H9 (cell line): Measurements from ENCODE around the gene TFF3. TPM values are rescaled to one million over a fixed set of nuclear protein-coding genes. Genes with fewer than 3 reads are reported as not detected.

Source experiments
- DNase-seq: peaks from one replicate; pipeline ENCODE4 v3.0.0-alpha.2; 2017
- H2AFZ ChIP-seq: one replicate; pipeline ENCODE4 v1.6.1; 2013; ENCODE audit warnings: mild to moderate bottlenecking, low read length, control low read depth, moderate library complexity
- H2AK5ac ChIP-seq: 2 replicates; pipeline ENCODE4 v1.6.1; 2013; ENCODE audit warnings: low read length, control low read depth, mixed read lengths; ENCODE audit not compliant: insufficient read length
- H2BK120ac ChIP-seq: one replicate; pipeline ENCODE4 v1.6.1; 2013; ENCODE audit warnings: low read depth, mild to moderate bottlenecking, low read length, control low read depth, inconsistent platforms; ENCODE audit not compliant: poor library complexity, severe bottlenecking
- H2BK12ac ChIP-seq: 2 replicates; pipeline ENCODE4 v1.6.1; 2013; ENCODE audit warnings: low read length, control low read depth, mixed read lengths, low read depth; ENCODE audit not compliant: insufficient read length
- H2BK15ac ChIP-seq: 2 replicates; pipeline ENCODE4 v1.6.1; 2013; ENCODE audit warnings: low read depth, low read length, control low read depth
- H2BK20ac ChIP-seq: one replicate; pipeline ENCODE4 v1.6.1; 2013; ENCODE audit warnings: low read depth, mild to moderate bottlenecking, low read length, control low read depth, inconsistent platforms; ENCODE audit not compliant: poor library complexity, severe bottlenecking
- H2BK5ac ChIP-seq: 2 replicates; pipeline ENCODE4 v1.6.1; 2013; ENCODE audit warnings: low read length, control low read depth, mixed read lengths; ENCODE audit not compliant: insufficient read length
- H3K14ac ChIP-seq: 2 replicates; pipeline ENCODE4 v1.6.1; 2013; ENCODE audit warnings: low read length, control low read depth; ENCODE audit not compliant: insufficient read depth
- H3K18ac ChIP-seq: 2 replicates; pipeline ENCODE4 v1.6.1; 2013; ENCODE audit warnings: low read depth, mild to moderate bottlenecking, mixed read lengths, low read length, control low read depth; ENCODE audit not compliant: insufficient read length
- H3K23ac ChIP-seq: 2 replicates; pipeline ENCODE4 v1.6.1; 2013; ENCODE audit warnings: low read length, control low read depth, mixed read lengths, low read depth; ENCODE audit not compliant: insufficient read length
- H3K23me2 ChIP-seq: 2 replicates; pipeline ENCODE4 v1.6.1; 2013; ENCODE audit warnings: low read depth, mild to moderate bottlenecking, mixed read lengths, low read length, control low read depth; ENCODE audit not compliant: insufficient read length, poor library complexity, severe bottlenecking
- H3K27ac ChIP-seq: 2 replicates; pipeline ENCODE4 v1.5.1; 2013; ENCODE audit warnings: low read length, control low read depth, mixed read lengths, low read depth; ENCODE audit not compliant: insufficient read length
- H3K27me3 ChIP-seq: 2 replicates; pipeline ENCODE4 v1.6.1; 2013; ENCODE audit warnings: low read length, control low read depth, inconsistent platforms; ENCODE audit not compliant: insufficient read depth
- H3K4ac ChIP-seq: 2 replicates; pipeline ENCODE4 v1.6.1; 2013; ENCODE audit warnings: low read depth, mild to moderate bottlenecking, control low read depth, inconsistent platforms, low read length, moderate library complexity
- H3K4me1 ChIP-seq: 2 replicates; pipeline ENCODE4 v1.6.1; 2013; ENCODE audit warnings: low read length, control low read depth, inconsistent platforms; ENCODE audit not compliant: insufficient read depth
- H3K4me2 ChIP-seq: 2 replicates; pipeline ENCODE4 v1.6.1; 2013; ENCODE audit warnings: low read length, control low read depth, mixed read lengths; ENCODE audit not compliant: insufficient read length, insufficient read depth
- H3K56ac ChIP-seq: 2 replicates; pipeline ENCODE4 v1.6.1; 2013; ENCODE audit warnings: low read depth, mild to moderate bottlenecking, mixed read lengths, low read length, control low read depth; ENCODE audit not compliant: insufficient read length
- H3K79me1 ChIP-seq: 2 replicates; pipeline ENCODE4 v1.6.1; 2013; ENCODE audit warnings: low read depth, mild to moderate bottlenecking, moderate library complexity, low read length, control low read depth, inconsistent platforms; ENCODE audit not compliant: insufficient read depth, poor library complexity, severe bottlenecking
- H3K79me2 ChIP-seq: 2 replicates; pipeline ENCODE4 v1.6.1; 2013; ENCODE audit warnings: low read length, control low read depth, inconsistent platforms; ENCODE audit not compliant: insufficient read depth
- H3K9ac ChIP-seq: 2 replicates; pipeline ENCODE4 v1.6.1; 2013; ENCODE audit warnings: low read length, control low read depth, mixed read lengths; ENCODE audit not compliant: insufficient read length; ENCODE audit errors: extremely low read depth
- H3K9me3 ChIP-seq: one replicate; pipeline ENCODE4 v1.6.1; 2013; ENCODE audit warnings: low read depth, low read length, inconsistent platforms; ENCODE audit not compliant: control insufficient read depth
- H3T11ph ChIP-seq: one replicate; pipeline ENCODE4 v1.6.1; 2013; ENCODE audit warnings: mild to moderate bottlenecking, low read length, control low read depth, inconsistent platforms
- H4K20me1 ChIP-seq: one replicate; pipeline ENCODE4 v1.6.1; 2013; ENCODE audit not compliant: control insufficient read depth, insufficient read length, insufficient read depth
- H4K5ac ChIP-seq: 2 replicates; pipeline ENCODE4 v1.6.1; 2013; ENCODE audit warnings: low read depth, mild to moderate bottlenecking, mixed read lengths, low read length, control low read depth; ENCODE audit not compliant: insufficient read length
- H4K8ac ChIP-seq: replicated peaks from 2 replicates; pipeline ENCODE4 v1.6.1; 2013; ENCODE audit warnings: low read length, control low read depth, mixed read lengths, low read depth; ENCODE audit not compliant: insufficient read length
- H4K91ac ChIP-seq: 2 replicates; pipeline ENCODE4 v1.6.1; 2013; ENCODE audit warnings: low read depth, mild to moderate bottlenecking, moderate library complexity, mixed read lengths, low read length, control low read depth; ENCODE audit not compliant: insufficient read length
- H3K27ac Mint-ChIP-seq, 3 experiments: 2 replicates in 2 of 3; 3 replicates in 1 of 3; pipeline ENCODE4 v1.8.0; 2020 to 2021; ENCODE audit warnings: mixed read lengths in 3 of 3, mild to moderate bottlenecking in 1 of 3, moderate library complexity in 1 of 3
- H3K27me3 Mint-ChIP-seq: 2 replicates; pipeline ENCODE4 v1.8.0; 2021; ENCODE audit warnings: low read depth, mild to moderate bottlenecking, moderate library complexity, mixed read lengths
- H3K36me3 Mint-ChIP-seq, 3 experiments: 2 replicates in 2 of 3; 3 replicates in 1 of 3; pipeline ENCODE4 v1.8.0; 2020 to 2021; ENCODE audit warnings: low read depth in 3 of 3, mixed read lengths in 3 of 3; ENCODE audit not compliant: insufficient read depth in 1 of 3
- H3K4me1 Mint-ChIP-seq, 2 experiments: 2 replicates each; pipeline ENCODE4 v1.8.0; 2020; ENCODE audit warnings: mixed read lengths in 2 of 2
- H3K4me3 Mint-ChIP-seq, 2 experiments: 2 replicates in 1 of 2; 3 replicates in 1 of 2; pipeline ENCODE4 v1.8.0; 2020 to 2021; ENCODE audit warnings: mild to moderate bottlenecking in 2 of 2, mixed read lengths in 2 of 2, moderate library complexity in 1 of 2
- H3K9me3 Mint-ChIP-seq, 2 experiments: 2 replicates in 1 of 2; 3 replicates in 1 of 2; pipeline ENCODE4 v1.8.0; 2020; ENCODE audit warnings: mild to moderate bottlenecking in 2 of 2, mixed read lengths in 2 of 2, moderate library complexity in 1 of 2
- WGBS: extraction: QIAGEN DNeasy Blood & Tissue Kit; methylation state at CpG from one replicate; pipeline ENCODE4 v1.1.7; 2013; ENCODE audit warnings: missing lambda C conversion rate, low lambda C conversion rate, mixed read lengths; ENCODE audit not compliant: insufficient read length; ENCODE audit errors: extremely low coverage; 5-methylcytosine and 5-hydroxymethylcytosine counted together
- total RNA-seq: library from RNA; stranded (reverse); gene quantifications from 2 replicates; pipeline ENCODE4 v1.2.1, GENCODE V29; 2021
- TF ChIP-seq, protein P1 (sequence below): fragments of 200-600 bp; sonication (generic); conservative IDR thresholded peaks from 3 replicates; pipeline ENCODE4 v1.8.0; 2021; ENCODE audit warnings: antibody characterized with exemption, mild to moderate bottlenecking

TFF3 gene
- total RNA-seq, 1 experiment from 2014 or later, result 1.5 TPM

DNA sequence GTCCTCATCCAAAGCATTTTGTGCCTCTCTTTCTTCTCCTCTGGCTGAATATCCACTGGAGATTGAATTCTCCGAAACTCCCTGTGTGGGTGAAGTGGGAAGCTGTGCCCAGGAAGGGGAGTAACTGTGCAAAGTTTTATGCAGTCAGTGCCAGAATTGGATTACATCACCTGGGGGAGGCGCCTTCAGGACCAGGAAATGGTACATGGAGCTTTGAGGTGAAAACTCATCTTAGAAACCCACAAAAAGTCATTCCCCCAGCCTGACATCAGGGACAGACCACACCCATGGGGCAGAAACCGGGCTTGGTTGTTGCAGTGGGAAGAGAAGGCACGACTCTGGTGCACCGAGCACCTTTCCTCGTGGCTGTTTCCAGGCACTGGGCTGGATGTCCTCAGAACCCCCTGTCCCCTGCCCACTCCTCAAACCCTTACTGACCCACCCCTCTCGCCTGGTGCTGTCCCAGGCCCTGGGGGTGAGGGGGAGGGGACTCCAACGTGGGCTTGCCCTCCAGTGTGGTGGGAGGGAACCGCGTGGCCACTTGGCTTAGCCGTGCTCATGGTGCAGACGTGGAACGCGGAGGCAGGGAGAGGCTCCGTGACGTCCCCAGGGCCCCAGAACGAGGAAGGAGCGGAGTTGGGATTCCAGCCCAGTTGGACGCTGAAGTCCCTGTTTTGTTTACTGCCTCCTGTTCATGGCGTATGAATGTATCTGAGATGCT is 15.7 kb downstream of the TFF3 start:
- H3K4me1 ChIP-seq, result no peaks in the 10 kb centered on the region
- no peak overlapping the region for H3K4ac ChIP-seq
- H3K79me1 ChIP-seq, result no peaks in the 10 kb centered on the region
- Mint-ChIP-seq H3K4me3 (no peak overlapping the region), H3K27ac (no peak overlapping the region), H3K36me3 (no peaks in the 10 kb centered on the region), H3K9me3 (no peaks in the 10 kb centered on the region), H3K4me1 (peaks cover 16 to 20% of the 10 kb centered on the region in 2 experiments), H3K27me3 (peaks cover 7% of the 10 kb centered on the region)
- H3K23ac ChIP-seq, result no peak overlapping the region
- TF ChIP-seq, protein P1, sequence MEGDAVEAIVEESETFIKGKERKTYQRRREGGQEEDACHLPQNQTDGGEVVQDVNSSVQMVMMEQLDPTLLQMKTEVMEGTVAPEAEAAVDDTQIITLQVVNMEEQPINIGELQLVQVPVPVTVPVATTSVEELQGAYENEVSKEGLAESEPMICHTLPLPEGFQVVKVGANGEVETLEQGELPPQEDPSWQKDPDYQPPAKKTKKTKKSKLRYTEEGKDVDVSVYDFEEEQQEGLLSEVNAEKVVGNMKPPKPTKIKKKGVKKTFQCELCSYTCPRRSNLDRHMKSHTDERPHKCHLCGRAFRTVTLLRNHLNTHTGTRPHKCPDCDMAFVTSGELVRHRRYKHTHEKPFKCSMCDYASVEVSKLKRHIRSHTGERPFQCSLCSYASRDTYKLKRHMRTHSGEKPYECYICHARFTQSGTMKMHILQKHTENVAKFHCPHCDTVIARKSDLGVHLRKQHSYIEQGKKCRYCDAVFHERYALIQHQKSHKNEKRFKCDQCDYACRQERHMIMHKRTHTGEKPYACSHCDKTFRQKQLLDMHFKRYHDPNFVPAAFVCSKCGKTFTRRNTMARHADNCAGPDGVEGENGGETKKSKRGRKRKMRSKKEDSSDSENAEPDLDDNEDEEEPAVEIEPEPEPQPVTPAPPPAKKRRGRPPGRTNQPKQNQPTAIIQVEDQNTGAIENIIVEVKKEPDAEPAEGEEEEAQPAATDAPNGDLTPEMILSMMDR, result no peak
- H3K27me3 ChIP-seq, result no peaks in the 10 kb centered on the region
- no peak overlapping the region for H3K9ac ChIP-seq
- no peak overlapping the region for H2BK12ac ChIP-seq
- H2AK5ac ChIP-seq, result no peak overlapping the region
- no peaks in the 10 kb centered on the region for H3K79me2 ChIP-seq
- no peaks in the 10 kb centered on the region for H3K9me3 ChIP-seq
- H3K56ac ChIP-seq, result no peak overlapping the region
- H2BK120ac ChIP-seq, result no peak overlapping the region
- H3K14ac ChIP-seq, result no peak overlapping the region; the same call in 1 of the 2 replicates
- H2BK15ac ChIP-seq, result no peak overlapping the region
- WGBS, result no CpG with 5 or more reads among the region's 20 CpGs
- no peaks in the 10 kb centered on the region for H3K23me2 ChIP-seq
- H4K20me1 ChIP-seq, result no peaks in the 10 kb centered on the region
- no peak overlapping the region for H2BK5ac ChIP-seq
- no peak overlapping the region for H2AFZ ChIP-seq
- no peak overlapping the region for H3K27ac ChIP-seq
- H3T11ph ChIP-seq, result no peak overlapping the region
- H4K8ac ChIP-seq, result no peak overlapping the region
- H4K91ac ChIP-seq, result no peak overlapping the region
- no peak overlapping the region for H3K18ac ChIP-seq
- H4K5ac ChIP-seq, result no peak overlapping the region
- H3K4me2 ChIP-seq, result no peak overlapping the region
- no peak for DNase-seq
- no peak overlapping the region for H2BK20ac ChIP-seq
